Transverse colon (tissue), 1 donor: ENCODE measurements around the gene SFXN5.

ENCODE experiments used
- EP300 ChIP-seq: sonication (generic); formaldehyde crosslinking; IDR thresholded peaks from one replicate; pipeline ENCODE4 v1.6.1; 2017; ENCODE audit warnings: antibody characterized with exemption, low read depth
- POLR2A ChIP-seq: fragments of 450-650 bp; IDR thresholded peaks from one replicate; pipeline ENCODE4 v1.6.1; 2016; ENCODE audit warnings: antibody characterized with exemption, mild to moderate bottlenecking, moderate library complexity

GRCh38 chr2:72932805-72933204 is 138.7 kb downstream of the SFXN5 start:
- TF ChIP-seq POLR2A (no peak), EP300 (no peak)
